Limb (tissue), 2 donors: ENCODE measurements around the gene TNIK.
A peak's percentile ranks its signal among the peaks of the same experiment; 100 is the strongest.
"Not testable (repeated sequence)": the region's sequence is repeated elsewhere in the genome, so short reads cannot be mapped to it uniquely, and the experiment has no call there.

Experiments used
- DNase-seq, 2 donors: peaks; one replicate each; pipeline ENCODE4 v3.0.0-alpha.2; 2016; ENCODE audit errors: extremely low spot score in 2 of 2

TNIK gene

GRCh38 chr3:171314341-171314740 lies 145.9 kb downstream of the TNIK start:
- DNase-seq, result no peak

- no peak for DNase-seq
These were observed 146.5 kb downstream of the TNIK start for GRCh38 chr3:171313702-171314101.

- no peak for DNase-seq
These were observed 147.5 kb downstream of the TNIK start for GRCh38 chr3:171312741-171313140.

GRCh38 chr3:171311784-171312183 lies 148.4 kb downstream of the TNIK start:
- DNase-seq, result no peak

- DNase-seq, result no peak
These were observed 150.3 kb downstream of the TNIK start for GRCh38 chr3:171309906-171310359.

- DNase-seq, result no peak
These were observed 152.2 kb downstream of the TNIK start for GRCh38 chr3:171307988-171308387.

GRCh38 chr3:171307046-171307585 lies 153.1 kb downstream of the TNIK start:
- no peak for DNase-seq

- peak; percentile 41 to 55 for DNase-seq
These were observed 153.6 kb downstream of the TNIK start for GRCh38 chr3:171306631-171307030.

- not testable (repeated sequence) for DNase-seq
These were observed 154.4 kb downstream of the TNIK start for GRCh38 chr3:171305823-171306222.

GRCh38 chr3:171304498-171304897 lies 155.7 kb downstream of the TNIK start:
- DNase-seq, result not testable (repeated sequence)

GRCh38 chr3:171304017-171304416 lies 156.2 kb downstream of the TNIK start:
- not testable (repeated sequence) for DNase-seq

GRCh38 chr3:171301998-171302397 lies 158.2 kb downstream of the TNIK start:
- no peak for DNase-seq

- DNase-seq, result no peak
These were observed 159.2 kb downstream of the TNIK start for GRCh38 chr3:171301002-171301401.

- no peak for DNase-seq
These were observed 162.3 kb downstream of the TNIK start for GRCh38 chr3:171297951-171298350.

- no peak for DNase-seq
These were observed 163.0 kb downstream of the TNIK start for GRCh38 chr3:171297207-171297606.

GRCh38 chr3:171295484-171296373 lies 164.5 kb downstream of the TNIK start:
- DNase-seq, result no peak

GRCh38 chr3:171293142-171293782 lies 166.9 kb downstream of the TNIK start:
- DNase-seq, result no peak

- DNase-seq, result no peak
These were observed 169.5 kb downstream of the TNIK start for GRCh38 chr3:171290680-171291079.

- DNase-seq, result no peak
These were observed 170.9 kb downstream of the TNIK start for GRCh38 chr3:171289291-171289690.

GRCh38 chr3:171287761-171288160 lies 172.4 kb downstream of the TNIK start:
- DNase-seq, result not testable (repeated sequence)

GRCh38 chr3:171286580-171287249 lies 173.5 kb downstream of the TNIK start:
- no peak for DNase-seq

- DNase-seq, result no peak
These were observed 174.9 kb downstream of the TNIK start for GRCh38 chr3:171285287-171285686.
